ENCODE measurements around the gene MPRIP. TPM values are rescaled to one million over a fixed set of nuclear protein-coding genes. Genes with fewer than 3 reads are reported as not detected.

MPRIP gene
- total RNA-seq, 4 donors from 2014 or later, result 130 to 244 (median 155) TPM

DNA sequence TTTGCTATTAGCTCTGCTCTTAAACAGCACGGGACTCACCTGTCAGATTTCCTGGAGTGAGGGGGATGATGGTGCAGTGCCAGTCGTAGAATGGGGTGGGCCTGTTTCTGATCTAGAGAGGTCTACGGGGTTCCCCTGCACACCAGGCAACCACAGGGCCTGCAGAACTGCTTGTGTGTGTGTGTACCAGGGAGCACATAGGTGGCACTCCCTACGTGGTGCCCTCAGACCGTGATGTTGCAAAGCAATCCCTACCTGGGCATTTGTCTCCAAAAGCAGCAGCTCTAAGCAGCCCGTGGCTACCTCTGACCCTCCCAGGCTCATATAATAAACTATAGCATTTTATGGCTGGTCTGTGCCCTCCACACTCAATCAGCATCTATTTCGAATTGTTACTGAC is 38.5 kb downstream of the MPRIP start:
- intact Hi-C loops (cut with DNase I), result no loop called here
- 91 to 92% methylated on average over 7 of the region's 7 CpGs for WGBS, 2 donors
- no peaks in the 10 kb centered on the region for H3K9me3 ChIP-seq
- no peak for DNase-seq
- no peak overlapping the region for H3K27ac ChIP-seq
- peaks cover 4 to 9% of the 10 kb centered on the region in 2 donors for H3K36me3 ChIP-seq
- H3K27me3 ChIP-seq, result no peaks in the 10 kb centered on the region
- H3K4me1 ChIP-seq, result peaks cover 19 to 49% of the 10 kb centered on the region in 2 donors
- TF ChIP-seq POLR2A (IDR thresholded peaks at IDR 0.05) (no peak), CTCF (IDR thresholded peaks at IDR 0.05) (no peak)
- H3K4me3 ChIP-seq (replicated peaks in 1 of 3), result no peak overlapping the region

- H3K9me3 ChIP-seq, result no peaks in the 10 kb centered on the region
- no peak for TF ChIP-seq CTCF (IDR thresholded peaks at IDR 0.05)
- intact Hi-C loops (cut with DNase I), result no loop called here
- H3K36me3 ChIP-seq, result peaks cover 4 to 9% of the 10 kb centered on the region in 2 donors
- H3K27ac ChIP-seq, result no peak overlapping the region
- DNase-seq, result no peak
- no peaks in the 10 kb centered on the region for H3K27me3 ChIP-seq
- no peak overlapping the region for H3K4me3 ChIP-seq (replicated peaks in 1 of 3)
- WGBS, 2 donors, result 74 to 83% methylated on average over 13 of the region's 13 CpGs
- peaks cover 19 to 43% of the 10 kb centered on the region in 2 donors for H3K4me1 ChIP-seq
These were observed 39.2 kb downstream of the MPRIP start for GRCh38 chr17:17081304-17081940.

DNA sequence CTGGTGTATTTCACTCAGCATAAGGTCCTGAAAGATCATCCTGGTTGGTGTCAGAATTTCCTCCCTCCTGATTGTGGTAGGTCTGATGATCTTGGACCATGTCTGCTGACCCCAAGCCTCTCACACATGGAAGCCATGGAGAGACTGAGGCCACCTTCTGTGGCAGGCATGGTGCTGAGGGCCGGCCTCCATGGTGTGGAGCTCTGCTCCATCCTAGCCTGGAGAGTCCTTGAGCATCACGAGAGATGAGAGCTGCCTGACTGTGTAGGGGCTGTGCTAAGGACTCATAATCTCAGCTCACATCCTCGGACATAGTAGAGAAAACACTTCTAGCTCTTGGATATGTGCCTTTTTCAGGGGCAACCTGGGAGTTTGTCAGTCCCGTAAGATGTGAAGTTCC is 40.6 kb downstream of the MPRIP start:
- Histone ChIP-seq H3K4me3 (replicated peaks in 1 of 3) (no peak overlapping the region), H3K27me3 (no peaks in the 10 kb centered on the region), H3K4me1 (peaks cover 13 to 53% of the 10 kb centered on the region in 2 donors), H3K27ac (no peak overlapping the region), H3K36me3 (peaks cover 4 to 9% of the 10 kb centered on the region in 2 donors), H3K9me3 (no peaks in the 10 kb centered on the region)
- no peak for TF ChIP-seq CTCF (IDR thresholded peaks at IDR 0.05)
- no peak for TF ChIP-seq POLR2A (IDR thresholded peaks at IDR 0.05)
- intact Hi-C loops (cut with DNase I), result no loop called here
- WGBS, 2 donors, result 80 to 92% methylated on average over 4 of the region's 4 CpGs
- no peak for DNase-seq

DNA sequence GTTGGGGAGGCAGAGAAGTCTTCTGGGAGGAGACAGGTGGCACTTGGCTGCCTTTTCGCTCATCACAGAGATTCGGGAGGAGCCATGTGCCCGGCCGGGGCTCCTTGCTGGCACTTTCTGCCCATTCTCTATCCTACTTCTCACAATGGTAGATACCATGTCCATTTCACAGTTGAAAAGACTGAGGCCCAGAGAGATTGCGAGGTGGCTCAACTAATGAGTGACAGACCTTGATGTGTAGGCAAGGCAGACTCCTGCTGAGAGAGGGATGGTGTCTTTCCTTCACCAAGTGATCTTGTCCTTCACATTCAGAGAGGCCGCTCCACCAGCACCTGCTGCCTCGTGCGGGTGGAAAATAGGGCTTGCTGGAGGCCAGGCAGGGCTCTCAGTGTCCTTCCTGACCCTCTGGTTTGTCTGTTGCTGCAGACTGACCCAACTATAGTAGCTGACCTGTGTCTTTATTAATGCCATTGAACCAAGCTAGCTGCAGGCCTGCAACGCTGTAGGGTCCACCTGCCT is 42.1 kb downstream of the MPRIP start:
- WGBS, 2 donors, result 89 to 93% methylated on average over 9 of the region's 9 CpGs
- Histone ChIP-seq H3K4me1 (peaks cover 10 to 40% of the 10 kb centered on the region in 2 donors), H3K27me3 (no peaks in the 10 kb centered on the region), H3K4me3 (replicated peaks in 1 of 3) (no peak overlapping the region), H3K9me3 (no peaks in the 10 kb centered on the region), H3K27ac (no peak overlapping the region), H3K36me3 (peaks cover 0 to 9% of the 10 kb centered on the region in 2 donors)
- intact Hi-C loops (cut with DNase I), result no loop called here
- TF ChIP-seq CTCF (IDR thresholded peaks at IDR 0.05) (no peak), POLR2A (IDR thresholded peaks at IDR 0.05) (no peak)
- DNase-seq, result no peak

DNA sequence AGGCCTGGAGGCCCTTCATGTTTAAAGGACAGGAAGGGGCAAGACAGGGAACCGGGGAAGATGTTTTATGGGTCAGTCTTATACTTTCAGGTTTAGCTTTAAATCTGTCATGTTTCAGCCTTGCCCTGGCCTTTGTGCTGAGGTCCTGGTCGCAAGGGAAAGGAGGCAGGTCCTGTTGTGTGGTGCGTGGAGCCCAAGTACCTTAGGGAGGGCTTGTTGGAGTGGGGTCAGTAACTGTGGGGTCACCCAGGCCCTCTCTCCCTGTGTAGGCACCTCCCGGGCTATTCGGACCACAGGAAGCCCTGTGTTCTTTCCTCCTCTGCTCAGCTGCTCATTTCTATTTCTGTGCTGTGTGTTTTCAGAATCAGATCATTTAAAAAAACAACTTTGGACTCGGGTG is 42.7 kb downstream of the MPRIP start:
- Histone ChIP-seq H3K9me3 (no peaks in the 10 kb centered on the region), H3K4me1 (peaks cover 5 to 34% of the 10 kb centered on the region in 2 donors), H3K36me3 (peaks cover 0 to 9% of the 10 kb centered on the region in 2 donors), H3K27me3 (no peaks in the 10 kb centered on the region), H3K4me3 (replicated peaks in 1 of 3) (no peak overlapping the region), H3K27ac (no peak overlapping the region)
- TF ChIP-seq CTCF (IDR thresholded peaks at IDR 0.05) (no peak), POLR2A (IDR thresholded peaks at IDR 0.05) (no peak)
- intact Hi-C loops (cut with DNase I), result no loop called here
- 85 to 86% methylated on average over 6 of the region's 6 CpGs for WGBS, 2 donors
- no peak for DNase-seq
